MG63 (cell line): ENCODE measurements around the gene CAPN11. TPM values are rescaled to one million over a fixed set of nuclear protein-coding genes. Genes with fewer than 3 reads are reported as not detected.

Source experiments
- DNase-seq: peaks from one replicate; pipeline ENCODE4 v3.0.0-alpha.2; 2020
- H3K27me3 ChIP-seq: fragments of 250-450 bp; sonication (Bioruptor Pico); 2 replicates; pipeline ENCODE4 v1.5.1; 2020; ENCODE audit warnings: mild to moderate bottlenecking, moderate library complexity
- H3K36me3 ChIP-seq: fragments of 250-450 bp; sonication (Bioruptor Pico); 2 replicates; pipeline ENCODE4 v1.5.1; 2020; ENCODE audit warnings: mild to moderate bottlenecking, moderate library complexity
- H3K4me3 ChIP-seq: fragments of 250-450 bp; sonication (Bioruptor Pico); 2 replicates; pipeline ENCODE4 v1.5.1; 2020; ENCODE audit warnings: mild to moderate bottlenecking, moderate library complexity
- H3K9me3 ChIP-seq: fragments of 250-450 bp; sonication (Bioruptor Pico); 2 replicates; pipeline ENCODE4 v1.5.1; 2020; ENCODE audit warnings: mild to moderate bottlenecking, moderate library complexity
- total RNA-seq: library from RNA; depleted of rRNA; stranded (reverse); fragments of >200 nt; shearing (Covaris generic); gene quantifications from 2 replicates; pipeline ENCODE4 v1.2.3, GENCODE V29; 2014; ENCODE audit warnings: low replicate concordance

Gene CAPN11
- total RNA-seq, 1 experiment from 2014 or later = not detected

- peaks cover 88% of the 10 kb centered on the region for H3K36me3 ChIP-seq
- H3K27me3 ChIP-seq = no peaks in the 10 kb centered on the region
- no peaks in the 10 kb centered on the region for H3K9me3 ChIP-seq
- no peak overlapping the region for H3K4me3 ChIP-seq
- DNase-seq = no peak
These were observed 11.9 kb upstream of the CAPN11 start for GRCh38 chr6:44146685-44147084.

DNA sequence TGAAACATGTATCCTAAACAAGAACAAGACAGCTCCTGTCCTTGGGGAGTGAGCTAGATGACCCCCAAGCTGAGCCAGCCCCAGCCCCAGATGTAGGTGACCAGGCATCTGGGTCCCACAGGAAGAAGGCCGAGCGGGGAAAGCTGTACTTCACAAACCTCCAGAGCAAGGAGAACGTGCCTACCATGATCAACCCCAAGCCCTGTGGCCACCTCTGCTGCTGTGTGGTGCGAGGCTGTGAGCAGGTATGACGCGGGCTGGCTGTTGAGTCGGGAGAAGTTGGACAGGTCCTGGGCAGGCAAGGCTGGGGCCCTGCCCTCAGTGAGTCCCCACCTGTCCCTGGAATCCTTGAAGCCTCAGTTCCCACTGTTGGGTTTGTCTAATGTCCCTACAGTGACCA is 11.4 kb upstream of the CAPN11 start:
- no peak for DNase-seq
- no peaks in the 10 kb centered on the region for H3K9me3 ChIP-seq
- H3K27me3 ChIP-seq = no peaks in the 10 kb centered on the region
- H3K36me3 ChIP-seq = peaks cover 88% of the 10 kb centered on the region
- H3K4me3 ChIP-seq = no peak overlapping the region

DNA sequence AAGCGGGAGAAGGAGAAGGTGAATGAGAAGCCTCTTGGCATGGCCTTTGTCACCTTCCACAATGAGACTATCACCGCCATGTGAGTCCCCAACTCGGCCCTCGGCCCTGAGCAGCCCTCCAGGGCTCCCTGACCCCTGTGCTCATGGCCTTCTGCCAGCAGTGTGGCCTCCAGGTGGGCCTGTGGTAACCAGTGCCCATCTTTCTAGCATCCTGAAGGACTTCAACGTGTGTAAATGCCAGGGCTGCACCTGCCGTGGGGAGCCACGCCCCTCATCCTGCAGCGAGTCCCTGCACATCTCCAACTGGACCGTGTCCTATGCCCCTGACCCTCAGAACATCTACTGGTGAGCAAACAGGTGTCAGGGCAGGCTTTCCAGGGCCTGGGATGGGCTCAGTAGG is 10.3 kb upstream of the CAPN11 start:
- Histone ChIP-seq H3K27me3 (no peaks in the 10 kb centered on the region), H3K4me3 (no peak overlapping the region), H3K9me3 (no peaks in the 10 kb centered on the region), H3K36me3 (peaks cover 85% of the 10 kb centered on the region)
- no peak for DNase-seq

- DNase-seq = no peak
- Histone ChIP-seq H3K4me3 (no peak overlapping the region), H3K36me3 (peaks cover 78% of the 10 kb centered on the region), H3K9me3 (no peaks in the 10 kb centered on the region), H3K27me3 (no peaks in the 10 kb centered on the region)
These were observed 9.1 kb upstream of the CAPN11 start for GRCh38 chr6:44149369-44150012.

DNA sequence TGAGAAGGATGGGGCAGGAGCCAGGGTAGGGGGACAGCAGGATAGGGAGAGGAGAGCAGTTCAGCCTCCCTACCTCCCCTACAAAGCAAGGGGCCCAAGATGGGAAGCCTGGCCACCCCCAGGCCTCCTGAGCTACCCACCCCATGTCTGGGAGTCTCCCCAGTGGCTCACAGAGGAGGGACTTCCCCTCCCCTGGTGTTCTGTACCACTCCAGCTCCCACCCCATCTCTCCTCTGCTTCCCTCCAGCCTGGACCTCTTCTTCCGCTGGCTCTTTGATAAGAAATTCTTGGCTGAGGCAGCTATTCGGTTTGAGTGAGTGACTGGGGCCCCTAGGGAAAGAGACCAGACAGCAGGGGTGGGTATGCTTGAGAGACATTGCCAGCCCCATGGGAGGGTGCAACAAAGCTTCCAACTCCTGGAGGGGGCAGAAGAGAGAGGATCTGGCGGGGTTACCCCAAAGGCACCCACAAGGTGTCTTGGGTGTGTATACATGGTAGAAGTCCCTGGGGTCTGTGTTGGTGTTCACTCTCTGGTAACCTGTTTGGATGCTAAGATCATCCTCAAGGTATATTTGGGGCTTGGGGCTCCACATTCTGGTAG is 8.2 kb upstream of the CAPN11 start:
- no peaks in the 10 kb centered on the region for H3K9me3 ChIP-seq
- H3K27me3 ChIP-seq = no peaks in the 10 kb centered on the region
- H3K36me3 ChIP-seq = peaks cover 71% of the 10 kb centered on the region
- DNase-seq = no peak
- H3K4me3 ChIP-seq = no peak overlapping the region

GRCh38 chr6:44151348-44152108 is 7.1 kb upstream of the CAPN11 start:
- peaks cover 64% of the 10 kb centered on the region for H3K36me3 ChIP-seq
- H3K4me3 ChIP-seq = no peak overlapping the region
- no peaks in the 10 kb centered on the region for H3K27me3 ChIP-seq
- no peak for DNase-seq
- H3K9me3 ChIP-seq = no peaks in the 10 kb centered on the region

- Histone ChIP-seq H3K36me3 (peaks cover 58% of the 10 kb centered on the region), H3K4me3 (no peak overlapping the region)
These were observed 6.5 kb upstream of the CAPN11 start for GRCh38 chr6:44152109-44152461.

GRCh38 chr6:44152533-44152932 is 6.1 kb upstream of the CAPN11 start:
- DNase-seq = no peak
- Histone ChIP-seq H3K4me3 (no peak overlapping the region), H3K36me3 (peaks cover 54% of the 10 kb centered on the region)

More at GRCh38 chr6:44152109-44152461, 6.5 kb upstream of the CAPN11 start:
- H3K27me3 ChIP-seq = no peaks in the 10 kb centered on the region
- no peaks in the 10 kb centered on the region for H3K9me3 ChIP-seq
- no peak for DNase-seq

GRCh38 chr6:44154067-44154466 is 4.6 kb upstream of the CAPN11 start:
- Histone ChIP-seq H3K36me3 (peaks cover 38% of the 10 kb centered on the region), H3K4me3 (no peak overlapping the region), H3K9me3 (no peaks in the 10 kb centered on the region), H3K27me3 (no peaks in the 10 kb centered on the region)
- no peak for DNase-seq

More at GRCh38 chr6:44152533-44152932, 6.1 kb upstream of the CAPN11 start:
- H3K9me3 ChIP-seq = no peaks in the 10 kb centered on the region
- H3K27me3 ChIP-seq = no peaks in the 10 kb centered on the region

- Histone ChIP-seq H3K9me3 (no peaks in the 10 kb centered on the region), H3K4me3 (no peak overlapping the region), H3K36me3 (peaks cover 20% of the 10 kb centered on the region), H3K27me3 (no peaks in the 10 kb centered on the region; the same call in 1 of the 2 replicates)
- DNase-seq = no peak
These were observed 2.0 kb upstream of the CAPN11 start for GRCh38 chr6:44156494-44157151.

DNA sequence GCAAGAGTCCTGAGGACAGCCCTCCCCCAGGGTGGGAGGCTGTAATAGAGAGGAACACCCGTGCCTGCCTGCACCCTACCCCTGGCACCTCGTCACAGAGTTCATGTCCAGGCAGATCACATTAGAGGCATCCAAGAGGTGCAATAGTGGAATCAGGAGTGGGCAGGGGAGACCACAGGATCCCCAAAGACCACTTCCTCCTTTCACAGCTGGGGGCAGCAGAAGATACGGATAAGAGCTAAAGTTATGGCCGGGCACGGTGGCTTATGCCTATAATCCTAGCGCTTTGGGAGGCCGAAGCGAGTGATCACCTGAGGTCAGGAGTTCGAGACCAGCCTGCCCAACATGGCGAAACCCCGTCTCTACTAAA is 1.5 kb upstream of the CAPN11 start:
- Histone ChIP-seq H3K27me3 (no peaks in the 10 kb centered on the region; the same call in 1 of the 2 replicates), H3K9me3 (no peaks in the 10 kb centered on the region), H3K36me3 (peaks cover 14% of the 10 kb centered on the region), H3K4me3 (no peak overlapping the region)
- no peak for DNase-seq

- Histone ChIP-seq H3K9me3 (no peaks in the 10 kb centered on the region), H3K27me3 (peaks cover 28% of the 10 kb centered on the region), H3K4me3 (no peak overlapping the region), H3K36me3 (no peaks in the 10 kb centered on the region)
- DNase-seq = peak; percentile 83
These were observed 3.3 kb downstream of the CAPN11 start for GRCh38 chr6:44161997-44162338.

DNA sequence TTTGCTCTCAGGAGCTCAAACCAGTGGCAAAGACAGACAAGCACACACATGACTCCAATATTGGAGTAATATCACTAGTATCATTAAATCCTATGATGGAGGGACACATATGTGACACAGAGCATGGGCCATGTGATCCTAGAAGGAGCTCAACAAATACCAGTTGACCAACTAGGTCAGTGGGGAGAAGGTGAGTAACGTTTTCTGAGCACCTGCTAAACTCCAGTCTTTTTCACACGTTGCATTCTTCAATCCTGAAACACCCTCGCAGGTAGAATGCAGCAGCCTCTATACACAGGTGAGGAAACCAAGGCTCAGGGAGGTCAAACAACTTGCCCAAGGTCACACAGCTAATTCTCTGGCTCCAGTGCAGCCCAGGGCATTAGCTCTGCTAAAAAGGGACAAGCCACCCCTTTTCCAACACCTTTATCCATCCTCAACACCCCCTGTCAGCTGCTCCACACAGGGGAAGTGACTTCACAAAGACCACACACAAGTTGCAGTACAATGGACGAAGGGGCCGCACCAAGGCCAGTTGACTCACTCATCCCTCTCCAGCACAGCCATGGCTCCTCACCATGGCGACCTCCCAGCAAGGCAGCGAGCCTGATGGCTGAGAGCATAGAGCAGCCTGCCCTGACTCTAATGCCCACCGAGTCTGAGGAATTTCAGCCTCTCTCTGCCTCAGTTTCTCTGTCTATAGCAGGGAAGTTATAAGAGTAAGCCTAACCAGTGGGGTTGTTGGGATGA is 4.4 kb downstream of the CAPN11 start:
- H3K36me3 ChIP-seq = no peaks in the 10 kb centered on the region
- no peak overlapping the region for H3K4me3 ChIP-seq
- DNase-seq = no peak
- H3K9me3 ChIP-seq = no peaks in the 10 kb centered on the region
- H3K27me3 ChIP-seq = peaks cover 28% of the 10 kb centered on the region

DNA sequence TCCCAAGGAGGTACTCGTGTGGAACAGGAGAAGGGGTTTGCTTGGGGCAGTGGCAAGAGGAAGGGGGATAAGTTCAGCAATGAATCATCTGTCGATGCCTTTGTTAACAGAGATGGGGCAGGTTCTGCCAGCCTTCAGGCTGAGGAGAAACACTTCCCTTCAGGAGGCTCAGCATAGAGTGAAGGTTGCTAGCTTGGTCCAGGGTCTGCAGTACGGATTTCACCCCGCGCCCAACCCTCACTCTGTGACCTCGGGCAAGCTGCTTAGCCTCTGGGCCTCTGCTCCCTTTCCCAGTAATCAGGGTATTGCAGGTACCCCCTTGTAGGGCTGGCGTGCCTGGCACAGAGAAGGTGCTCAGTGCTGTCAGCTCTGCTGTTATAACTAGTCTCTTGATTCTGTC is 7.5 kb downstream of the CAPN11 start:
- H3K9me3 ChIP-seq = no peaks in the 10 kb centered on the region
- no peaks in the 10 kb centered on the region for H3K36me3 ChIP-seq
- H3K4me3 ChIP-seq = no peak overlapping the region
- DNase-seq = no peak
- H3K27me3 ChIP-seq = peaks cover 35% of the 10 kb centered on the region

GRCh38 chr6:44166591-44167184 is 8.1 kb downstream of the CAPN11 start:
- H3K4me3 ChIP-seq = no peak overlapping the region
- no peak for DNase-seq
- H3K9me3 ChIP-seq = no peaks in the 10 kb centered on the region
- H3K36me3 ChIP-seq = no peaks in the 10 kb centered on the region
- peaks cover 35% of the 10 kb centered on the region for H3K27me3 ChIP-seq

GRCh38 chr6:44167567-44167966 is 8.9 kb downstream of the CAPN11 start:
- Histone ChIP-seq H3K4me3 (no peak overlapping the region), H3K36me3 (no peaks in the 10 kb centered on the region), H3K9me3 (no peaks in the 10 kb centered on the region), H3K27me3 (peaks cover 33% of the 10 kb centered on the region)
- no peak for DNase-seq
